Measurements from ENCODE around the gene KIAA1143.

Gene KIAA1143

DNA sequence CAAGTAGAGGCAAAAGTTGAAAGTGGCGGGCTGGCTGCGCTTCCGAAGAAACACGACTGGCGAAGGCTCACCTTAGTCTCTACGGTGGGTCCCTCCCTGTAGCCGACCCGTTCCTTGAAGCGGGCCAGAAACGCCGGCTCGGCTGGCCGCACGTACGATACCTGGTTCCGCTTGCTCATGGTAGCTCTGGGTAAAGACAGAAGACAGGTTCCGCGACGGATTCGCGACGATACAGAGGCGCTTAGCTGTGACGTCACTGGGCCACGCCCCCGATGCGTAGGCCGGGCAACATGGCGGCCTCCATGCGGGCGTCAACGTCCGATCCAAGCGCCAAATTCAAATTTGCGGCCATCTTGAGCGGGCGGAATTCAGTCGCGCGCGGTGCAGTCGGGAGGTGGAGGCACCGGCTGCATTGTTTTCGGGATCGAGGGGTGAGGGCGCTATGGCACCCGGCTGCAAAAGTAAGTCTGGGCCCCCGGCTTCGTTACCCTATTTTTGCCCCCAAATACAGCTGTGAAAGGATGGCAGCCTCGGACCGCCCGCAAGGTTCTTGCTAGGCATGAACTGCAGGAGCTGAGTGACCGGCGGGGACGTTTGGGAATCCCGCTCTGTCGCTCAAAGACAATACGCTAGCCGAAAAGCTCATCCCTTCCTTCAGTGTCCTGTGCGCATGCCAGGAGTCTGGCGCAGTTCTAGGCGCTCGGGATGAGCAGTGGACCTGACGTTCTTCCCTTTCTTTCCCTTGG is at the start of gene KIAA1143, which contains the start of gene KIF15:
Gene KIAA1143, minus strand, starts transcription at position 196 of the 746 bp plus-strand sequence. Its CDS starts 17 bp downstream, at position 179.
Gene KIF15, plus strand, starts transcription at position 371 of the 746 bp plus-strand sequence. Its CDS starts 72 bp downstream, at position 443.
- peak; percentile 98 for DNase-seq

DNA sequence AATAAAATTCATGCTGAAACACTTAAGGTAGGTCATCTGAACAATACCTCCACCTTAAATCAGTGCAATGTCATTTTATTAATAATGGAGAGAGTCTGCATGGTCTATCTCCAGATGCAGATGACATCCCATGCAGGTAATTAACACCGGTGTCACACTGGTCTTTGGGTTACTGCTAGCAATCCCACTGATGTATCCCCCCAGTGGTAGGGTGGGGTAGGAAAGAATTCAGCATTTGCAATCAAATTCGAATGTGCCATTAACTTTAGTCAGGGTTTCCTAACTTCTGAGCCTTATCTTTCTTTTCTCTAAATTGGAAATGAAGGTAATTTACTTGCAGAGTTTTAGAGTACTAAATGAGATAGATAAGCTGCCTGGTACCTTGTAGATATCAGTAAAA is 44.5 kb upstream of the KIAA1143 start:
- DNase-seq: no peak

DNA sequence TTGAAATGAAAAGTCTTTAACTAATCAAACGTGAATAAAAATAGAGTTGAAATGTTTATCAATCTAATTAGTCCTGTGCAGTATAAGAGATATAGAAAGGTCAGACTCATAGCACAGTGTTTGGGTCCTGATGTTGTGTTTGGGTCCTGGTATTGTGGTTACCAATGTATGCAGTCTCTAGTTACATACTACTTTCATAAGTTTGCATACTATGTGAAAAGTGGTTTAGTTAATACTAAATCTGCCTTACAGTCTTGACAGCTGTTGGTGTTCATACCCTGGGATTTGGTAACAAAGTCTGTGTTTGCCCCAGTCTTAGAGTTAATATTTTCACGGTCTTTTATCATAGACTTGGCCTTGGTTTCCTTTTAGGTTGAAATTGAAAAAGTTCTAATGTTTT is 41.9 kb upstream of the KIAA1143 start:
- DNase-seq: no peak

DNA sequence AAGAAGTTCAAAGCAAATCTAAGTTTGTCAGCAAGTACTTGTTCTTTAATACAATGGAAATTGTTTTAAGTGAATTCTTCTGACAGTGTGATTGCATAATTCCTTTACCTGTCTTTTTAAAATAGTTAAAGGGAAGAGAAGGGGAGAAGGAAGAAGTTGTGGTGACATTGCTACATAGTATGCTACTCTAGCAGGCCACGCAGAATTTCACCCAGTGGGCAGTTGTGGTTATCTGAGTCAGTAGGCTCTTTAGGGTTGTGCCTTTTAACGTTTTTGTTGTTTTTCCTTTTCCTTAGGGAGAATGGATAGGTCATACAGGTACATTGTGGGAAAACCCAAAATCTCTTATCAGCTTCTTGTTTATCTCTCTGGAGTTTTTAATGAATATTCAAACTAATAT is 40.6 kb upstream of the KIAA1143 start:
- DNase-seq: no peak

DNA sequence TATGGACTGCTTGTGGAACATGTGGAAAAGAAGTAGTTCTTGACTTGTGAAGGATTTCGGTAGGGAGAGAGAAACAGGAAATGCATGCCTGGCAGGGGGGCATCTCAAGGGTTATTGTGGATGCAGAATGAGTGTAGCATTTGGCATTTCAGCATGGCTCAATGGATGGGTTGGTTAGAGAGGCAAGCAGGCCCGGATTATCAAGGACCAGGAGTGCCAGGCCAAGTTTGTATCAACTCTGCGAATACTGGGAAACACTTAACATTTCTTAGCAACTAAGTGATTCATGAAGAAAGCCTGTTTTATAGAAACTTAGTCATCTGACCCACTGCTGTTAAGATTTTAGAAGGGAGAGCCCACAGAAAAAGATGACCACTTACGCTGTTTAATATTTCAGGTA is 33.8 kb upstream of the KIAA1143 start:
- no peak for DNase-seq

DNA sequence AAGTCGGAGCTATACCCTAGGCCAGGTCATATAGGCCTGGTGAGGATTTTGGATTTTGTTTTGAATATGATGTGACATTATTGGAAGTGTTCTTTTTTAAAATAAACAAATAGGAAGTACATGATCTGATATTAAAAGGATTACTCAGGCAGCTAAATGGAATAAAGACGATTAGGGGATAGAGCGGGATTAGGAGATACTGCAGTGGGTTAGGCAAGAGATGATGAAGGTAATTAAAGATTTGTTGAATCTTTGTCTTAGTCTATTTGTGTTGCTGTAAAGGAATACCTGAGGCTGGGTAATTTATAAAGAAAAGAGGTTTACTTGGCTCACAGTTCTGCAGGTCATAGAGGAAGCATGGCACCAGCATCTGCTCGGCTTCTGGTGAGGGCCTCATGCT is 21.5 kb upstream of the KIAA1143 start:
- no peak for DNase-seq

DNA sequence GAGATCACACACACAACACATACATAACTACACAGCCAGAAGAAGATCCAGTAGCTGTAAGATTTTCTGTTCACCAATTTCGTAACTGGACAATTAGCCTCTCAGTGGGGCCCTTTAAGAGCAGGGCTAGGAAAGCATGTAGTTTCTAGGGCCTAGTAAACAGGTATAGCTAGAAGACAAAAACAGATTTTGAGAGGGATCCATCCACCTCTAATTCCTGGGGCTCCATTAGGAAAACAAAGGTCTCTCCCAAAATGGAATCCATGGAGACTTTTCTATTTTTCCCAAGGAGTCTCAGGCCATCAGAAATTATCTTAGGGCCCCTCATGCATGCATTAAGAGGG is 10.7 kb upstream of the KIAA1143 start:
- DNase-seq: no peak

DNA sequence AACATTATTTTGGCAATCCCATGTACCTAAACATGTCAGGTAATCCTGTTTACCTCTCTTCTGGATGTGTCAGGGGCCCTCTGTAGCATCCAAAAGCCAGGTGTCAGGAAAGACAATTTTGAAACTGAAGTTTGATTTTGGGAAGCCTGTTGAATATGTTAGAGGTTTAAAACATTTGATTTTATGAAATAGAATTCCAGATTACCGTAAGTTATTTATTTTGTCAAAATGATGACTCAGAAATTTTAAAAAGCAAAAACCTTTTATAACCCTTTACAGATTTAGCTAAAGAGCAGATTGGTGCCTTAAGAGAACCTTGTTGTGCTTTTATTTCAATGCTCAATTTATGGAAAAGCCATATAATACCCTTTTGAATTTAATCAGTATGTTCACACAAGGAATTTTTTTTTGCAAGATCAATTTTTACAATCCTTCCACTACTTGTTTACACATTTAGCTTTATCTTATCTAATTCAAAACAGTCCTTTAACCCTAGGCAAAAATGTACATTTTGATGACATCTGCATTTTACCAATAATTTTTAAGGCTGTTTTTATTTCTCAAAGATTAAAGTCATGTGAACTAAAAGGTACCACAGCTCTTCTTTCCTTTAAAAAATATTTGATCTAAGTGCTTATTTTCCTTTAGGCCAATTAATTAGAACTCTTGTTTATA is 10.1 kb upstream of the KIAA1143 start:
- DNase-seq: no peak

DNA sequence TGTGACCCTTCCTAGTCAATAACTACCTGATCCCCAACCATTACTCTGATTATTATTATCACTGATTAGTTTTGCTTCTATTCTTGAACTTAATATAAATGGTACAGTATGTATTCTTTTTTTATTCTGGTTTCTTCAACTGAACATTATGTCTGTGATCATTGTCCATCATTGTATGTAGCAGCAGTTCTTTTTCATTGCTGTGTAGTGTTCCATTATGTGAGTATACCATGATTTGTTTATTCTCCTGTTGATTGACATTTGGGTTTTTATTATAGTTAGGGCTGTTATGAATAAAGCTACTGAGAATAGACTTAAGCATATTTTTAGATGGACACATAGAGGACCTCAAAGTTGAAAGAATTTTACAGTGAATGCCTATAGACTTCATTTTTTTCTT is 2.8 kb upstream of the KIAA1143 start:
- DNase-seq: no peak

DNA sequence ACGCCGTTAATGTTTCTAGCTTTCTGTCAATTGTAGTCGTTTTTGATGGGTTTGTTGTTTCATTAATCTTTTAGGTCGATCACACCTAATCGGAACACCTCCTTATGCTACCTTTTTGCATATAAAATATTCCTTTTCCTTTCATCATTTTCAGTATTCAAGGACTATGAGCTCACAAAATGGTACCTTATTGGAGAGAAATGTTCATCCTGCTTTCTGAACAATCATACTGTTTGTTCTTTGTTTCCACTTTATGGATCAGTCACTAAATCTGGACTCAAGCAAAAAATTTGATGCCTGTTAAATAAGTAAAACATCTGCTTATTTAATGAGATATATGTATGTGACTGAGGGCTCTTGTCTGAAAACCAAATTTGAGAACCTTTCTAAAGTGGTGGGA is 1.3 kb upstream of the KIAA1143 start:
- DNase-seq: no peak

DNA sequence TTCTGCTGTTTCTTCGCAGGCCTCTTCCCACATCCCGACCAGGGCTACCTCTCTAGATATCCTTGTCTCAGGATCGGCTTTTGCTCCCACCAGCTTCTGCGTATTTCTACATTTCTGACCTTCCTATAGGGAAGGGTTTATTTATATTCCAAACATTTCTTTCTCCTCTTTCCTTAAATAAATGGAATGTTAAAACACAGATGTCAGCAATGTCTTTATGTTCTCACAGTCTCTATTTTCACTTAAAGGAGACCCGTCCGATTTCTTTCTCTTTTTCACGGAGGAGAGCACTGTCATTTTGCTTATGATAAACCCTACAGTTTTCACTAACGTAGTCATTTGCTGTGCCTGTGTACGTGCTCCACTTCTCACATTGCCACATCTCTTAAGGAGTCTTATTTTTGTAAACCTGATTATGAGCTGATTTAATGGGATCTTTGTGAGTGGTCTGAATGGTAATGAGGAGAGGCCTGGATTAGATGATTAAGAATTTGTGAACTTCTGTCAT is 805 bp upstream of the KIAA1143 start:
- DNase-seq: peak; percentile 9

DNA sequence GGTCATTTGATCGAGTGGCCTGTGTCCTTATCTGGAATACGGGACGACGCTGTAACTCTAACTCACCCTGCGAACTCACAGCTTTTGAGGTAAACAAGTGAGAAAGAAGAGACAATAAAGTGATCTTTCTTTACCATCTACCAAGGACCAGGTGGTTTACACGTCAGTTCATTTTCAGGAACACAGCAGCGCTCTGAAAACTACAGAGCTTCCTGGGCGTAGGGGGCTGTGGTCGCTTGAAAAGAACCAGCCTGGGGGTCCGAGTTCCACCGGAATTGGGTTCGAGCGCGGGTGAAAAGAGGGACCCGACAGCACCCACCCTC is 357 bp downstream of the KIAA1143 start:
- peak; percentile 8 for DNase-seq

DNA sequence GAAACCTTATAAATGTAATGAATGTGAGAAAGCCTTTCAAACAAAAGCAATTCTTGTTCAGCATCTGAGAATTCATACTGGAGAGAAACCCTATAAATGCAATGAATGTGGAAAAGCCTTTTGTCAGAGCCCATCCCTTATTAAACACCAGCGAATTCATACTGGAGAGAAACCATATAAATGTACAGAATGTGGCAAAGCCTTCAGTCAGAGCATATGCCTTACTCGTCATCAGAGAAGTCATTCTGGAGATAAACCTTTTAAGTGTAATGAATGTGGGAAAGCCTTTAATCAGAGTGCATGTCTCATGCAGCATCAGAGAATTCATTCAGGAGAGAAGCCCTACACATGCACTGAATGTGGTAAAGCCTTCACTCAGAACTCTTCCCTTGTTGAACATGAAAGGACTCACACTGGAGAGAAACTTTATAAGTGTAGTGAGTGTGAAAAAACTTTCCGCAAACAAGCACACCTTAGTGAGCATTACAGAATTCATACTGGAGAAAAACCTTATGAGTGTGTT is 26.7 kb downstream of the KIAA1143 start:
- no peak for DNase-seq

DNA sequence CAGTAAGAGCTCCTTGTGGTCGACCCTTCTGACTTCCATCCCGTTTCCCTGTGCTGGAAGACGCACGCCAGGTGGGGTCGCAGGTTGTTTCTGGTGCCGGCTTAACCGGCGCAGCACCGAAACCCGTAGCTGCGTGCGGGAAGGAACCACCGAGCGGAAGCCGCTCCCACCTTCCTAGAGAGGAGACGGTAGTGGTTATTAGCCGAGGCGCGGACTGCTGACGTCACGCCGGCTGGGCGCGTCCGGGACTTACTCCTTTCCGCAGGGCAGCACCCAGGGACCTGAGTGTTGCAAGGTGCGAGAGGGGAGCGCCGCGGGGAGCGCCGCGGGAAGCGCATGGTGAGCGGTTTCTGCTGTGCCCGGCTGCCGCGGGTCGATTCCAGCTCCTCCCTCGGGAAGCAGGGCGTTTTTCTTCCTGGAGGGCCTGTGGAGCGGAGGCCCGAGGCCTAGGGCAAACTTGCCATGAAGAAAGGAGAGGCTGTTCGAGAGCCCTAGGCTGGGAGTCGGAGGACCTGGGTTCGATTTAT is 32.0 kb downstream of the KIAA1143 start, which contains the start of gene ZNF501:
Gene ZNF501, plus strand, starts transcription at position 252 of the 527 bp plus-strand sequence. CDS start 4,787 bp downstream, outside the sequence.
- DNase-seq: peak; percentile 88

DNA sequence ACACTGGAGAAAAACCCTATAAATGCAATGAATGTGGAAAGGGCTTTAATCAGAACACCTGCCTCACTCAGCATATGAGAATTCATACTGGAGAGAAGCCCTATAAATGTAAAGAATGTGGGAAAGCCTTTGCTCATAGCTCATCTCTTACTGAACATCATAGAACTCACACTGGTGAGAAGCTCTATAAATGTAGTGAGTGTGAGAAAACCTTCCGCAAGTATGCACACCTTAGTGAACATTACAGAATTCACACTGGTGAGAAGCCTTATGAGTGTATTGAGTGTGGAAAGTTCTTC is 39.4 kb downstream of the KIAA1143 start:
- DNase-seq: no peak

DNA sequence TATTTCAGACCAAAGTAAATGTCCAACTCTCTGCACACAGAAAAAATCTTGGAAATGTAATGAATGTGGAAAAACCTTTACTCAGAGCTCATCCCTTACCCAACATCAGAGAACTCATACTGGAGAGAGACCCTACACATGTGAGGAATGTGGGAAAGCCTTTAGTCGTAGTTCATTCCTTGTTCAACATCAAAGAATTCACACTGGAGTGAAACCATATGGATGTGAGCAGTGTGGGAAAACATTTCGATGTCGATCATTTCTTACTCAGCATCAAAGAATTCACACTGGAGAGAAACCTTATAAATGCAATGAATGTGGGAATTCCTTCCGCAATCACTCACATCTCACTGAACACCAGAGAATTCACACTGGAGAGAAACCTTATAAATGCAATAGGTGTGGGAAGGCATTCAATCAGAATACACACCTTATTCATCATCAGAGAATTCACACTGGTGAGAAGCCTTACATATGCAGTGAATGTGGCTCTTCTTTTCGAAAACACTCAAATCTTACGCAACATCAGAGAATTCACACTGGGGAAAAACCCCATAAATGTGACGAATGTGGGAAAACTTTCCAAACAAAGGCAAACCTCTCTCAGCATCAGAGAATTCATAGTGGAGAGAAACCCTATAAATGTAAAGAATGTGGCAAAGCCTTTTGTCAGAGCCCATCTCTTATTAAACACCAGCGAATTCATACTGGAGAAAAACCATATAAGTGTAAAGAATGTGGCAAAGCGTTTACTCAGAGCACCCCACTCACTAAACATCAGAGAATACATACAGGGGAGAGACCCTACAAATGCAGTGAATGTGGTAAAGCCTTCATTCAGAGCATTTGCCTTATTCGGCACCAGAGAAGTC is 40.0 kb downstream of the KIAA1143 start:
- DNase-seq: no peak

DNA sequence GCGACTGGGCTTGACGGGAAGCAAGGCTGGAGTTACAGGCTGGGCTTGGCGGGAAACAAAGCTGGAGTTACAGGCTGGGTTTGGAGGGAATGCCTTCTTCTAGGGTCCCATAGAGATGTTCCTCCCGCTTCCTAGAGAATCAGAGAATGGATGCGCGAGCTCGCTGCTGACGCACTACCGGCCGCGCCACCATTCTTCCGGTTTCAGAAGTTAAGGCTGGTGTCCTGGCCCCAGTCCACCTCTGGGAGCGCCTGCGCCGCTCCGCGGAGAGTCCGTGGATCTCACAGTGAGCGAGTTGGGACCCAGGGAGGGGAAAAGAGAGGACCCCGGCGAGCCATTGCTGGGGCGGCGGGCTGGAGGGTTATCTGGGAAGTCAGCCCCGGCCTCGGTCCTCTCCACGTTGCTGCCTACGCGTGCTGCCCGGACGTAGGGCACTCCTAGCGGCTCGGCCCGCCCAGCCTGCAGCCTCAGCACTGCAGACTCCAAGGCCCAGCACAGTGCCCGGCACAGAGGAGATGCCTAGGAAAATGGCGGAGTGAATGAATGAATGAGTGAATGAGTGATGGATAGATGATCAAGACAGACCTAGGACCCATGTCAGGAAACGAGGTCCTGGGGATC is 48.9 kb downstream of the KIAA1143 start, which contains the start of gene ZNF502:
Gene ZNF502, plus strand, starts transcription at position 206 of the 621 bp plus-strand sequence. CDS start 7,602 bp downstream, outside the sequence.
- no peak for DNase-seq
